ENCODE results near the gene TRPM3.

The TRPM3 gene

DNA sequence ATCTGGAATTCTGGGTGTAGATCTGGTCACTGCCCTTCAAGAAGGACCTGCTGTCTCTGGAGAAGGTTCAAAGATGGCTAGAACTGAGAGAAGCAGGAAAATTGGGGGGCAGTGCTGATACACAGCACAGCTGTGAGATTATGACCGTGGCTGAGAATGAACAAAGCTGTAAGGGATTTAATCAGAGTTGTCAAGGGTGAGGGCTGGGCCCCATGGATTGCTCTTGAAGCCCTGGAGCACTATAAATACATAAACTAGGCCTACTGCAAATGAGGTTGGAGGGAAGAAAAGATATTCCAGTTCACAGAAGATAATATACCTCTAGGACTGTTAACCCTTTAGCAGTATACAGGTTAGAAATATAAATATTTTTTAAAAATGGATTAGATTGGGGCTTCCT is 620.6 kb downstream of the TRPM3 start:
- Histone ChIP-seq H3K27ac (no peak overlapping the region), H3K9ac (ENCODE audit: insufficient read length) (no peak overlapping the region), H3K9me3 (ENCODE audit: low read depth, low read length) (no peaks in the 10 kb centered on the region), H3K36me3 (ENCODE audit: insufficient read depth, low read length) (no peaks in the 10 kb centered on the region), H3K4me3 (no peak overlapping the region)
- DNase-seq (ENCODE audit: low read depth, low spot score) = no peak
- TF ChIP-seq FOXP2 (optimal IDR thresholded peaks at IDR 0.05; ENCODE audit: control extremely low read depth, extremely low read length, insufficient read depth) (no peak), POLR2AphosphoS5 (IDR thresholded peaks at IDR 0.05; ENCODE audit: borderline replicate concordance, low read depth, low read length) (no peak), EZH2 (IDR thresholded peaks at IDR 0.05) (no peak)

GRCh38 chr9:70499621-70500020 is 621.8 kb downstream of the TRPM3 start:
- TF ChIP-seq POLR2AphosphoS5 (IDR thresholded peaks at IDR 0.05; ENCODE audit: borderline replicate concordance, low read depth, low read length) (no peak), FOXP2 (optimal IDR thresholded peaks at IDR 0.05; ENCODE audit: control extremely low read depth, extremely low read length, insufficient read depth) (no peak)
- H3K4me3 ChIP-seq = no peak overlapping the region

DNA sequence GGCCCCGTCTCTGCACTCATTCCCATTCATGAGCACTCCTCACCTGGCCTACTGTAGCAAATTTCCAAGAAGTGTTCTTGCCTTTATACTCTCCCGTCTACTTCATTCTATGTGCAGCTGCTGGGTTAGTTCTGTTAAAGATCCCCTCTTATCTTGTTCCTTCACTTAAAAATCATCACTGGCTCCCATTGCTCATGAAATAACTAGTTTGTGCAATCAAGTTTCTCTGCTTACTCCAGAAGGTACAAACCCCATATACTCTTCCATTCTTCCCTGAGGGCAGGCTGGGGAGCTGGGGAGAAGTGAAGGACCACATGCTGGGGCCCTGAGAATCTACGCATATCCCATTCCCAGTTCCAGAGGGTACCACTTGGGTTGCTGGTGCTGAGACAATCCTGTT is 622.6 kb downstream of the TRPM3 start:
- no peak overlapping the region for H3K27ac ChIP-seq
- no peaks in the 10 kb centered on the region for H3K9me3 ChIP-seq (ENCODE audit: low read depth, low read length)
- DNase-seq (ENCODE audit: low read depth, low spot score) = no peak
- H3K4me3 ChIP-seq = no peak overlapping the region
- TF ChIP-seq POLR2AphosphoS5 (IDR thresholded peaks at IDR 0.05; ENCODE audit: borderline replicate concordance, low read depth, low read length) (no peak), EZH2 (IDR thresholded peaks at IDR 0.05) (no peak), FOXP2 (optimal IDR thresholded peaks at IDR 0.05; ENCODE audit: control extremely low read depth, extremely low read length, insufficient read depth) (no peak)
- no peak overlapping the region for H3K9ac ChIP-seq (ENCODE audit: insufficient read length)
- H3K36me3 ChIP-seq (ENCODE audit: insufficient read depth, low read length) = no peaks in the 10 kb centered on the region

More at GRCh38 chr9:70499621-70500020, 621.8 kb downstream of the TRPM3 start:
- DNase-seq (ENCODE audit: low read depth, low spot score) = no peak
- Histone ChIP-seq H3K27ac (no peak overlapping the region), H3K9me3 (ENCODE audit: low read depth, low read length) (no peaks in the 10 kb centered on the region), H3K36me3 (ENCODE audit: insufficient read depth, low read length) (no peaks in the 10 kb centered on the region), H3K9ac (ENCODE audit: insufficient read length) (no peak overlapping the region)

- DNase-seq (ENCODE audit: low read depth, low spot score) = no peak
- TF ChIP-seq POLR2AphosphoS5 (IDR thresholded peaks at IDR 0.05; ENCODE audit: borderline replicate concordance, low read depth, low read length) = no peak
- TF ChIP-seq FOXP2 (optimal IDR thresholded peaks at IDR 0.05; ENCODE audit: control extremely low read depth, extremely low read length, insufficient read depth) = no peak
- TF ChIP-seq EZH2 (IDR thresholded peaks at IDR 0.05) = no peak
- H3K9ac ChIP-seq (ENCODE audit: insufficient read length) = no peak overlapping the region
- H3K36me3 ChIP-seq (ENCODE audit: insufficient read depth, low read length) = no peaks in the 10 kb centered on the region
- H3K27ac ChIP-seq = no peak overlapping the region
- H3K4me3 ChIP-seq = no peak overlapping the region
- H3K9me3 ChIP-seq (ENCODE audit: low read depth, low read length) = no peaks in the 10 kb centered on the region
These were observed 625.2 kb downstream of the TRPM3 start for GRCh38 chr9:70496244-70496643.

GRCh38 chr9:70495514-70495913 is 625.9 kb downstream of the TRPM3 start:
- H3K4me3 ChIP-seq = no peak overlapping the region
- H3K36me3 ChIP-seq (ENCODE audit: insufficient read depth, low read length) = no peaks in the 10 kb centered on the region
- H3K27ac ChIP-seq = no peak overlapping the region
- H3K9ac ChIP-seq (ENCODE audit: insufficient read length) = no peak overlapping the region
- no peaks in the 10 kb centered on the region for H3K9me3 ChIP-seq (ENCODE audit: low read depth, low read length)
- TF ChIP-seq POLR2AphosphoS5 (IDR thresholded peaks at IDR 0.05; ENCODE audit: borderline replicate concordance, low read depth, low read length) (no peak), FOXP2 (optimal IDR thresholded peaks at IDR 0.05; ENCODE audit: control extremely low read depth, extremely low read length, insufficient read depth) (no peak), EZH2 (IDR thresholded peaks at IDR 0.05) (no peak)
- no peak for DNase-seq (ENCODE audit: low read depth, low spot score)

- no peaks in the 10 kb centered on the region for H3K36me3 ChIP-seq (ENCODE audit: insufficient read depth, low read length)
- H3K9ac ChIP-seq (ENCODE audit: insufficient read length) = no peak overlapping the region
- TF ChIP-seq POLR2AphosphoS5 (IDR thresholded peaks at IDR 0.05; ENCODE audit: borderline replicate concordance, low read depth, low read length) = no peak
- no peak overlapping the region for H3K27ac ChIP-seq
- H3K9me3 ChIP-seq (ENCODE audit: low read depth, low read length) = no peaks in the 10 kb centered on the region
- DNase-seq (ENCODE audit: low read depth, low spot score) = no peak
- H3K4me3 ChIP-seq = no peak overlapping the region
These were observed 627.2 kb downstream of the TRPM3 start for GRCh38 chr9:70494221-70494620.

- H3K9me3 ChIP-seq (ENCODE audit: low read depth, low read length) = no peaks in the 10 kb centered on the region
- no peak overlapping the region for H3K9ac ChIP-seq (ENCODE audit: insufficient read length)
- H3K36me3 ChIP-seq (ENCODE audit: insufficient read depth, low read length) = no peaks in the 10 kb centered on the region
- no peak overlapping the region for H3K4me3 ChIP-seq
- H3K27ac ChIP-seq = no peak overlapping the region
- TF ChIP-seq FOXP2 (optimal IDR thresholded peaks at IDR 0.05; ENCODE audit: control extremely low read depth, extremely low read length, insufficient read depth) = no peak
- TF ChIP-seq EZH2 (IDR thresholded peaks at IDR 0.05) = no peak
- no peak for TF ChIP-seq POLR2AphosphoS5 (IDR thresholded peaks at IDR 0.05; ENCODE audit: borderline replicate concordance, low read depth, low read length)
- no peak for DNase-seq (ENCODE audit: low read depth, low spot score)
These were observed 628.4 kb downstream of the TRPM3 start for GRCh38 chr9:70493029-70493428.

DNA sequence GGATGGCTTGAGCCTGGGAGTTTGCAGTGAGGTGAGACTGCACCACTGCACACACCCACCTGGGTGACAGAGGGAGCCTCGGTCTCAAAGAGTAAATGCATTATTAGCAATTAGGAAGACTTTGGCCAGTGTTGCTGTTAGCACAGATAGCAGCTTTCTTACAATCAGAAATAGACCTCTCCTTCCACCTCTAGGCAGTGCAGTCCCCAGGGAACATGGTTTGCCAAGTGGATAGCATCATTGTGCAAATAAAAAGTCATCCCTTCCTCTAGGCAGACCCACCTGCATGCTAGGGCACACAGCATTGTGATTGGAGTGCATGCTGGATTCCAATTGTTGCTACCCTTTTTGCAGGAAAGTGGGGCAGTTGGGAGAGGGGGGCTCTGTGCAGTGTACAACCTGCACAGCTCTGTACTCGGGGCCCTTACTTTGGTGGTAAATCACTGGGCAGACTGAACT is 629.1 kb downstream of the TRPM3 start:
- H3K4me3 ChIP-seq = no peak overlapping the region
- H3K36me3 ChIP-seq (ENCODE audit: insufficient read depth, low read length) = no peaks in the 10 kb centered on the region
- H3K27ac ChIP-seq = no peak overlapping the region
- no peaks in the 10 kb centered on the region for H3K9me3 ChIP-seq (ENCODE audit: low read depth, low read length)
- DNase-seq (ENCODE audit: low read depth, low spot score) = no peak
- no peak overlapping the region for H3K9ac ChIP-seq (ENCODE audit: insufficient read length)
- TF ChIP-seq EZH2 (IDR thresholded peaks at IDR 0.05) = no peak
- no peak for TF ChIP-seq POLR2AphosphoS5 (IDR thresholded peaks at IDR 0.05; ENCODE audit: borderline replicate concordance, low read depth, low read length)
- TF ChIP-seq FOXP2 (optimal IDR thresholded peaks at IDR 0.05; ENCODE audit: control extremely low read depth, extremely low read length, insufficient read depth) = no peak
